Measurements from ENCODE around the gene UBE2I.
"Not testable (repeated sequence)": the region's sequence is repeated elsewhere in the genome, so short reads cannot be mapped to it uniquely, and the experiment has no call there.

Gene UBE2I

GRCh38 chr16:1295465-1295864 lies 14.0 kb upstream of the UBE2I start:
- Histone ChIP-seq H3K4me2 (ENCODE audit: insufficient read depth, low read length) (no peak overlapping the region), H3K9me3 (ENCODE audit: insufficient read depth, low read length, severe bottlenecking) (no peaks in the 10 kb centered on the region), H3K4me3 (ENCODE audit: low read depth in 1 of 2, low read length in 2 of 2) (no peak overlapping the region), H3K36me3 (ENCODE audit: insufficient read depth, low read length) (no peaks in the 10 kb centered on the region), H2AFZ (ENCODE audit: low read depth, low read length) (no peak overlapping the region), H3K27ac (ENCODE audit: low read length) (no peak overlapping the region), H3K79me2 (ENCODE audit: insufficient read depth, low read length) (no peaks in the 10 kb centered on the region), H3K4me1 (ENCODE audit: insufficient read depth, low read length) (peaks cover under 1% of the 10 kb centered on the region; the same call in 1 of the 2 replicates), H3K27me3 (ENCODE audit: insufficient read depth, low read length, poor library complexity) (no peaks in the 10 kb centered on the region), H3K9ac (ENCODE audit: low read depth, low read length) (no peak overlapping the region), H4K20me1 (ENCODE audit: insufficient read depth, low read length) (0 out of 2 replicates have a peak, but pooled peaks cover 2% of the 10 kb centered on the region)
- no peak for TF ChIP-seq CTCF (IDR thresholded peaks at IDR 0.05; ENCODE audit: borderline replicate concordance, extremely low read depth, low read length, poor library complexity, severe bottlenecking)
- no peak for ATAC-seq (ENCODE audit: insufficient read depth, low read depth)
- no peak for DNase-seq

- not testable (repeated sequence) for H3K79me2 ChIP-seq (ENCODE audit: insufficient read depth, low read length); H3K36me3 ChIP-seq (ENCODE audit: insufficient read depth, low read length); ATAC-seq (ENCODE audit: insufficient read depth, low read depth); H2AFZ ChIP-seq (ENCODE audit: low read depth, low read length); H3K4me3 ChIP-seq (ENCODE audit: low read depth in 1 of 2, low read length in 2 of 2); H3K4me2 ChIP-seq (ENCODE audit: insufficient read depth, low read length); H3K9me3 ChIP-seq (ENCODE audit: insufficient read depth, low read length, severe bottlenecking); H3K4me1 ChIP-seq (ENCODE audit: insufficient read depth, low read length); H3K9ac ChIP-seq (ENCODE audit: low read depth, low read length); H4K20me1 ChIP-seq (ENCODE audit: insufficient read depth, low read length); H3K27ac ChIP-seq (ENCODE audit: low read length); DNase-seq; H3K27me3 ChIP-seq (ENCODE audit: insufficient read depth, low read length, poor library complexity)
Observed at GRCh38 chr16:1296688-1297017, 12.8 kb upstream of the UBE2I start.

GRCh38 chr16:1297018-1297696 lies 12.3 kb upstream of the UBE2I start:
- TF ChIP-seq EZH2 (IDR thresholded peaks at IDR 0.05; ENCODE audit: borderline replicate concordance, low read depth, low read length, severe bottlenecking) (no peak), CTCF (IDR thresholded peaks at IDR 0.05; ENCODE audit: borderline replicate concordance, extremely low read depth, low read length, poor library complexity, severe bottlenecking) (no peak)

GRCh38 chr16:1298406-1298805 lies 11.0 kb upstream of the UBE2I start:
- no peak for TF ChIP-seq CTCF (IDR thresholded peaks at IDR 0.05; ENCODE audit: borderline replicate concordance, extremely low read depth, low read length, poor library complexity, severe bottlenecking)
- TF ChIP-seq EZH2 (IDR thresholded peaks at IDR 0.05; ENCODE audit: borderline replicate concordance, low read depth, low read length, severe bottlenecking), result no peak
- DNase-seq (no peak), ATAC-seq (ENCODE audit: insufficient read depth, low read depth) (no peak)
- no peaks in the 10 kb centered on the region for H3K36me3 ChIP-seq (ENCODE audit: insufficient read depth, low read length)
- no peaks in the 10 kb centered on the region for H3K79me2 ChIP-seq (ENCODE audit: insufficient read depth, low read length)
- no peak overlapping the region for H3K4me3 ChIP-seq (ENCODE audit: low read depth in 1 of 2, low read length in 2 of 2)
- no peak overlapping the region for H2AFZ ChIP-seq (ENCODE audit: low read depth, low read length)
- no peak overlapping the region for H3K27ac ChIP-seq (ENCODE audit: low read length)
- no peaks in the 10 kb centered on the region for H3K9me3 ChIP-seq (ENCODE audit: insufficient read depth, low read length, severe bottlenecking)
- peaks cover 10% of the 10 kb centered on the region for H3K4me1 ChIP-seq (ENCODE audit: insufficient read depth, low read length)
- H3K27me3 ChIP-seq (ENCODE audit: insufficient read depth, low read length, poor library complexity), result no peaks in the 10 kb centered on the region
- H3K4me2 ChIP-seq (ENCODE audit: insufficient read depth, low read length), result no peak overlapping the region
- H4K20me1 ChIP-seq (ENCODE audit: insufficient read depth, low read length), result 0 out of 2 replicates have a peak, but pooled peaks cover 2% of the 10 kb centered on the region
- no peak overlapping the region for H3K9ac ChIP-seq (ENCODE audit: low read depth, low read length)

More at GRCh38 chr16:1297018-1297696, 12.3 kb upstream of the UBE2I start:
- ATAC-seq (ENCODE audit: insufficient read depth, low read depth) (no peak), DNase-seq (no peak)
- Histone ChIP-seq H3K9me3 (ENCODE audit: insufficient read depth, low read length, severe bottlenecking) (no peaks in the 10 kb centered on the region), H3K4me3 (ENCODE audit: low read depth in 1 of 2, low read length in 2 of 2) (no peak overlapping the region), H4K20me1 (ENCODE audit: insufficient read depth, low read length) (0 out of 2 replicates have a peak, but pooled peaks cover 2% of the 10 kb centered on the region), H3K79me2 (ENCODE audit: insufficient read depth, low read length) (no peaks in the 10 kb centered on the region), H3K27me3 (ENCODE audit: insufficient read depth, low read length, poor library complexity) (no peaks in the 10 kb centered on the region), H3K4me2 (ENCODE audit: insufficient read depth, low read length) (no peak overlapping the region), H3K4me1 (ENCODE audit: insufficient read depth, low read length) (peaks cover 10% of the 10 kb centered on the region), H2AFZ (ENCODE audit: low read depth, low read length) (no peak overlapping the region), H3K36me3 (ENCODE audit: insufficient read depth, low read length) (no peaks in the 10 kb centered on the region), H3K9ac (ENCODE audit: low read depth, low read length) (no peak overlapping the region), H3K27ac (ENCODE audit: low read length) (no peak overlapping the region)
